NT2/D1 (cell line): ENCODE data around the gene CRPPA.

ENCODE experiments used
- DNase-seq: peaks from one replicate; pipeline ENCODE4 v3.0.0-alpha.2; 2011; ENCODE audit warnings: low read depth, low spot score
- H3K27me3 ChIP-seq: 2 replicates; pipeline ENCODE4 v1.6.0; 2011; ENCODE audit warnings: mild to moderate bottlenecking; ENCODE audit not compliant: insufficient read length, insufficient read depth
- H3K36me3 ChIP-seq: 2 replicates; pipeline ENCODE4 v1.6.1; 2011; ENCODE audit warnings: mild to moderate bottlenecking, low read length, mixed read lengths; ENCODE audit not compliant: insufficient read depth, insufficient read length
- H3K4me1 ChIP-seq: 2 replicates; pipeline ENCODE4 v1.5.1; 2011; ENCODE audit not compliant: insufficient read depth, insufficient read length
- H3K4me3 ChIP-seq: 2 replicates; pipeline ENCODE4 v1.5.1; 2011; ENCODE audit warnings: low read depth; ENCODE audit not compliant: insufficient read length
- H3K9ac ChIP-seq: 2 replicates; pipeline ENCODE4 v1.6.0; 2011; ENCODE audit warnings: low read depth; ENCODE audit not compliant: insufficient read length
- H3K9me3 ChIP-seq: 2 replicates; pipeline ENCODE4 v1.5.1; 2011; ENCODE audit warnings: mild to moderate bottlenecking, low read length; ENCODE audit not compliant: insufficient read depth
- SUZ12 ChIP-seq: IDR thresholded peaks from 2 replicates; pipeline ENCODE4 v1.6.1; 2011; ENCODE audit not compliant: insufficient read length, insufficient read depth; ENCODE audit errors: extremely low read depth
- YY1 ChIP-seq: IDR thresholded peaks from 2 replicates; pipeline ENCODE4 v1.6.1; 2011; ENCODE audit not compliant: insufficient read length, insufficient read depth
- ZNF274 ChIP-seq: IDR thresholded peaks from 2 replicates; pipeline ENCODE4 v1.6.1; 2011; ENCODE audit warnings: mild to moderate bottlenecking, low read depth, low read length

Gene CRPPA

GRCh38 chr7:16400893-16401275 lies 20.5 kb downstream of the CRPPA start:
- no peaks in the 10 kb centered on the region for H3K36me3 ChIP-seq
- H3K4me1 ChIP-seq: no peaks in the 10 kb centered on the region
- peaks cover 54% of the 10 kb centered on the region for H3K9me3 ChIP-seq
- no peak overlapping the region for H3K4me3 ChIP-seq
- TF ChIP-seq YY1: no peak
- no peak for TF ChIP-seq ZNF274
- no peak for TF ChIP-seq SUZ12
- H3K9ac ChIP-seq: no peak overlapping the region
- H3K27me3 ChIP-seq: no peaks in the 10 kb centered on the region
- DNase-seq: no peak

- peaks cover 54% of the 10 kb centered on the region for H3K9me3 ChIP-seq
- H3K4me1 ChIP-seq: no peaks in the 10 kb centered on the region
- TF ChIP-seq ZNF274 (no peak), SUZ12 (no peak), YY1 (no peak)
- no peak overlapping the region for H3K9ac ChIP-seq
- H3K4me3 ChIP-seq: no peak overlapping the region
- H3K36me3 ChIP-seq: no peaks in the 10 kb centered on the region
- H3K27me3 ChIP-seq: no peaks in the 10 kb centered on the region
- no peak for DNase-seq
Observed at GRCh38 chr7:16399916-16400892, 21.1 kb downstream of the CRPPA start.

GRCh38 chr7:16399265-16399831 lies 22.0 kb downstream of the CRPPA start:
- no peak overlapping the region for H3K9ac ChIP-seq
- H3K4me3 ChIP-seq: no peak overlapping the region
- no peaks in the 10 kb centered on the region for H3K36me3 ChIP-seq
- peaks cover 54% of the 10 kb centered on the region for H3K9me3 ChIP-seq
- H3K4me1 ChIP-seq: no peaks in the 10 kb centered on the region
- no peak for DNase-seq
- no peak for TF ChIP-seq SUZ12
- no peak for TF ChIP-seq ZNF274
- TF ChIP-seq YY1: no peak
- H3K27me3 ChIP-seq: no peaks in the 10 kb centered on the region

- Histone ChIP-seq H3K4me1 (no peaks in the 10 kb centered on the region), H3K9ac (no peak overlapping the region), H3K4me3 (no peak overlapping the region), H3K27me3 (no peaks in the 10 kb centered on the region), H3K36me3 (no peaks in the 10 kb centered on the region), H3K9me3 (peaks cover 50% of the 10 kb centered on the region)
- TF ChIP-seq ZNF274 (no peak), SUZ12 (no peak), YY1 (no peak)
- no peak for DNase-seq
Observed at GRCh38 chr7:16398146-16399017, 23.0 kb downstream of the CRPPA start.

GRCh38 chr7:16397501-16398145 lies 23.7 kb downstream of the CRPPA start:
- H3K4me1 ChIP-seq: no peaks in the 10 kb centered on the region
- H3K9me3 ChIP-seq: peaks cover 42% of the 10 kb centered on the region
- no peak overlapping the region for H3K9ac ChIP-seq
- no peaks in the 10 kb centered on the region for H3K36me3 ChIP-seq
- no peak overlapping the region for H3K4me3 ChIP-seq
- TF ChIP-seq YY1 (no peak), ZNF274 (no peak), SUZ12 (no peak)
- DNase-seq: no peak
- H3K27me3 ChIP-seq: no peaks in the 10 kb centered on the region

GRCh38 chr7:16396766-16397500 lies 24.4 kb downstream of the CRPPA start:
- Histone ChIP-seq H3K27me3 (no peaks in the 10 kb centered on the region), H3K4me3 (no peak overlapping the region), H3K4me1 (no peaks in the 10 kb centered on the region), H3K9me3 (peaks cover 40% of the 10 kb centered on the region), H3K9ac (no peak overlapping the region), H3K36me3 (no peaks in the 10 kb centered on the region)
- TF ChIP-seq YY1 (no peak), SUZ12 (no peak), ZNF274 (no peak)
- DNase-seq: no peak
